Measurements from ENCODE around the gene CEBPZOS.

CEBPZOS gene

DNA sequence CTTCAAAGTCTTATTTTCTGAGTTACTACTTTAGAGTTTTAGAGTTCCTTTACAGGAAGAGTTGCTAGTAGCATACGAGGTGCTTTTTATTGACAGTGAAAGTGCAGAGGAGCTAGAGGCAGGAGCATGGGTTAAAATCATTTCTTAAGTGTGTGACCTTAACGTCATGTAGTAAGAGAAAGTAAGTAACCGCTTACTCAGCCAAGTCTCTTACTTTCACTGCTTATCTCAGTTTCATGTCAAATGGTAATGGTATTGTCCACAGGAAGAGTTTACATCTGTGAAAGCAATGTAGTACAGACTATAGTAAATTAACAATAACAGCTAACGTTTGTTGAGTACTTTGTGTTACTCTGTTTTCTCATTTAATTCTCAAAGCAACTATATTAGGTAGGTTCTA lies 47.7 kb downstream of the CEBPZOS start:
- DNase-seq = no peak

DNA sequence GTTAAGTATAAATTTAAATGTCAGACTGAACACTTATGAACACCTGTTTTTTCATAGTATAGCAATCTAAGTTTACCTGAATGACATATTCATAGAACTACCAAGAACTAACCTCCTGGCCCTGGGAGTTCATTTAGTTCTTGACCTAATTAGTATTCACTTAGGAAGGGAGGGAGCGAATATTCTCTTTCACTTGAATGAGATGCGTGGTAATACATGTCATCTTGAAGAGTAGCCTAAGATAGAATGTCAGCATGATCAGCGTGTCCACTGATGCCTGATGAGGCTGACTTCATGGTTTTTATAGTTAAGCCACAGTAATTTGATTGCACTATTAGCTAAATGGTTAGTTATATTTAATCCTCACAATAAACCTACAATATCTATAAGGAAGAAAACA lies 48.5 kb downstream of the CEBPZOS start:
- no peak for DNase-seq

DNA sequence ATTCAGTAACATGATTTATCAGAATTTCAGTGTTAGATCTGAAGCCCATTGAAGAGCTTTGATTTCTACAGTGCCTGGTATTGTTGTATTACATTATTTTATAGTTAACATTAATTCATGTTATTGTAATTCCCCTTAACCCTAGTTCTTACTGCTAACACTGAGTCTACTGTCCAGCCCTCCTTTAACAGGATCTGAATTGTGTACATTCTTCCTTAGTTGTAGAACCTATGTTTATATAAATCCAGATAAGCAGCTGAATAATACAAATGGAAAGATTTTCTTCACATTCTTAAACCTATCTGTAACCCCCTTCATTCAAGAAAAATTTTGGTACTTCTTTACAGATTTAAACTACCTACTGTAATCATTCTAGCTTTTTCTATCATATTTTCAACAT lies 49.9 kb downstream of the CEBPZOS start:
- no peak for DNase-seq

- DNase-seq = no peak
Observed at GRCh38 chr2:37250869-37251740, 54.8 kb downstream of the CEBPZOS start.
